Ovary (tissue), 3 donors: Measurements from ENCODE around the gene CEP78.

Experiments used
- EP300 ChIP-seq: sonication (generic); formaldehyde crosslinking; IDR thresholded peaks from one replicate; pipeline ENCODE4 v1.6.1; 2017; ENCODE audit warnings: antibody characterized with exemption
- POLR2A ChIP-seq: fragments of 450-650 bp; IDR thresholded peaks from one replicate; pipeline ENCODE4 v1.6.1; 2017; ENCODE audit warnings: antibody characterized with exemption, mild to moderate bottlenecking, moderate library complexity
- TF ChIP-seq, protein P1 (sequence below), 3 donors: fragments of 450-650 bp in 2 of 3; fragments of 200-600 bp in 1 of 3; IDR thresholded peaks; one replicate each; pipeline versions ENCODE4 v1.5.1 to v1.8.0; 2016 to 2022; ENCODE audit warnings: antibody characterized with exemption in 3 of 3, mild to moderate bottlenecking in 1 of 3
- donor health status: DM: no; HTN: no; CAD: no.

DNA sequence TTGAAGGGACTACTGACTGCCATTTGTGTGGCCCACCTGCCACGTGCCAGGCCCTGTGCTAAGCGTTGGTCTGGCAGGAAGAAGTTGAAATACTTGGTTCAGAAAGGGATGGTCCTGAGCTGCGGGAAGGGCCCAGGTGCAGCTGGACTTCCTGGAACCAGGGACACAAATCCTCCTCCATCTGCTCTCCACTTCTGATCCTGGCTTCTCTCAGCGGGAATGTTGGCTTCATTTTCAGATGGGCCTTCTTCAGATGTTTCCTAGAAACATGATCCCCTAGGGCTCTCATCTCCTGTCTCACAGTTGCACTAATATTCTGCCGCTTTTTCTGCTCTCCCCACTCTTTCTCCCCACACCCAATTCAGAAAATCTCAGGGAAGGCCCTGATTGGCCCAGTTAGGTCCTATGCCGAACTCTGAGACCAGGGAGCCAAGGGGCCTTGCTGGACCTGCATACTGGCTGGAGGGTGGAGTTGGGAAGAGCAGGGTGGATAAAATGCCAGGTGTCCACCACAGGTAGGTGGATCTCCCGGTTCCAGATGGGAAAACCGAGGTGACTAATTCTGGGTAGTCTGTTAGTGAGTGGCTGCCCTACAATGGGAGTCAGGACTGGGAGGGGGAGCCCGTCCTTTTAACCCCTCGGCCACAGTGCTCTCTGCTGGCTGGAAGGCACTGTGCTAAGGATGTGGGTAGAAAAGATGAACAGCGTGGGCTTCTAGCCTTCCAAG lies 80.5 kb downstream of the CEP78 start:
- TF ChIP-seq, protein P1, sequence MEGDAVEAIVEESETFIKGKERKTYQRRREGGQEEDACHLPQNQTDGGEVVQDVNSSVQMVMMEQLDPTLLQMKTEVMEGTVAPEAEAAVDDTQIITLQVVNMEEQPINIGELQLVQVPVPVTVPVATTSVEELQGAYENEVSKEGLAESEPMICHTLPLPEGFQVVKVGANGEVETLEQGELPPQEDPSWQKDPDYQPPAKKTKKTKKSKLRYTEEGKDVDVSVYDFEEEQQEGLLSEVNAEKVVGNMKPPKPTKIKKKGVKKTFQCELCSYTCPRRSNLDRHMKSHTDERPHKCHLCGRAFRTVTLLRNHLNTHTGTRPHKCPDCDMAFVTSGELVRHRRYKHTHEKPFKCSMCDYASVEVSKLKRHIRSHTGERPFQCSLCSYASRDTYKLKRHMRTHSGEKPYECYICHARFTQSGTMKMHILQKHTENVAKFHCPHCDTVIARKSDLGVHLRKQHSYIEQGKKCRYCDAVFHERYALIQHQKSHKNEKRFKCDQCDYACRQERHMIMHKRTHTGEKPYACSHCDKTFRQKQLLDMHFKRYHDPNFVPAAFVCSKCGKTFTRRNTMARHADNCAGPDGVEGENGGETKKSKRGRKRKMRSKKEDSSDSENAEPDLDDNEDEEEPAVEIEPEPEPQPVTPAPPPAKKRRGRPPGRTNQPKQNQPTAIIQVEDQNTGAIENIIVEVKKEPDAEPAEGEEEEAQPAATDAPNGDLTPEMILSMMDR (IDR thresholded peaks at IDR 0.05) = no peak
- no peak for TF ChIP-seq POLR2A
- TF ChIP-seq EP300 = no peak
